GM12801 (cell line): ENCODE measurements around the gene NUDT14.

Experiments
- TF ChIP-seq, protein P1 (sequence below): IDR thresholded peaks from one replicate; pipeline ENCODE4 v1.5.1; 2011; ENCODE audit warnings: control low read depth; ENCODE audit not compliant: insufficient read length; ENCODE audit errors: extremely low read depth

Gene NUDT14

DNA sequence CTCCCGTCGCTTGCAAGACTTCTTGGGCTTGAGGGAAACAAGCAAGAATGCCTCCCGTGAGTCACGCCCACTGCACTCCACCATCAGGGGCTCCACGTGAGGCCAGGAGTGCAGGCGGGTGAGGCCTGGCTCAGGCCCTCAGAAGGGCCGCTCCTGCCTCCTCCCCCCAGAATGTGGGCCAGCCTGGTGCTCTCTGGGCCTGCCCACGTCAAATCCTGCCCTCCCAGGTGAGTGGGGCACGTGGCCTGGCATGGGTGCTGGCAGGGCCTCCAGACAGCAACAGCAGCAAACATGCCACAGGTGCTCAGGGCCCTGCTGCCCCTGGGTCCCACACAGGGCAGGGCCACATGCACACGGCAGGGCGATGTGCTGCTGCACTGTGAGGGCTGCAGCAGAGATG lies 36.7 kb upstream of the NUDT14 start:
- TF ChIP-seq, protein P1, sequence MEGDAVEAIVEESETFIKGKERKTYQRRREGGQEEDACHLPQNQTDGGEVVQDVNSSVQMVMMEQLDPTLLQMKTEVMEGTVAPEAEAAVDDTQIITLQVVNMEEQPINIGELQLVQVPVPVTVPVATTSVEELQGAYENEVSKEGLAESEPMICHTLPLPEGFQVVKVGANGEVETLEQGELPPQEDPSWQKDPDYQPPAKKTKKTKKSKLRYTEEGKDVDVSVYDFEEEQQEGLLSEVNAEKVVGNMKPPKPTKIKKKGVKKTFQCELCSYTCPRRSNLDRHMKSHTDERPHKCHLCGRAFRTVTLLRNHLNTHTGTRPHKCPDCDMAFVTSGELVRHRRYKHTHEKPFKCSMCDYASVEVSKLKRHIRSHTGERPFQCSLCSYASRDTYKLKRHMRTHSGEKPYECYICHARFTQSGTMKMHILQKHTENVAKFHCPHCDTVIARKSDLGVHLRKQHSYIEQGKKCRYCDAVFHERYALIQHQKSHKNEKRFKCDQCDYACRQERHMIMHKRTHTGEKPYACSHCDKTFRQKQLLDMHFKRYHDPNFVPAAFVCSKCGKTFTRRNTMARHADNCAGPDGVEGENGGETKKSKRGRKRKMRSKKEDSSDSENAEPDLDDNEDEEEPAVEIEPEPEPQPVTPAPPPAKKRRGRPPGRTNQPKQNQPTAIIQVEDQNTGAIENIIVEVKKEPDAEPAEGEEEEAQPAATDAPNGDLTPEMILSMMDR: no peak

DNA sequence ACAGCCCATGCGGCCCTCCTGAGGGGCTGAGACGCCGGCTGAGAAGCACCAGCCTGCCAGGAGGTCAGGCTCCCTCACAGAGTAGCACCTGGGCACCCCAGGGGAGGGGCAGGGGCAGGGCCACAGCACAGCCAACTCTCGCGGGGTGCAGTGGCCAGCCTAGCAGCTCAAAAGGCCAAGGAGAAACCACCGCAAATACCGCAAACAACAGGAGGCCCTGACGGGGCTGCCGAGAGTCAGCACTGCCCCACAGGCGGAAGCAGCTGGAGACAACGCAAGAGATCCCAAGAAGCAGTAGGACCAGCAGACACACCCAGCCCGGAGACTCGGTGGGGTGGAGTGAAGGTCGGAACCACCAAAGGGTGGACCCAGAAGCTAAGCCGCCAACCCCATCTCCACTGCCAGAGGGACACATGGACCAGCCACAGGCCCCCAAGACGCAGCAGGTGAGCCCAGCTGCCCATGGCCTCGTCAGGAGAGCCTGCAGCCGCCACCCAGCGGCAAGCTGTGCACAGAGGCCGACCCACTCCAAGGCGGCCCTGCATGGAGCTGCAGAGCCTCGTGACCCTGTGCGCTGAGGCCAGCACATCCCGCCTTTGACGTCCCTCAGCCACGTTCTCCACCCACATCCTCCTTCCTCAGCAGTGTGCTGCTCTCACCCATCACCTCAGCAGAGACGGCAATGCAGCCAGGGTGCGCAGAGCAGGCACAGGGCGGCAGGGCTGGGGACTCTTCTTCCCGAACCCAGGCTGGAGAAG lies 35.6 kb upstream of the NUDT14 start:
- TF ChIP-seq, protein P1: no peak

DNA sequence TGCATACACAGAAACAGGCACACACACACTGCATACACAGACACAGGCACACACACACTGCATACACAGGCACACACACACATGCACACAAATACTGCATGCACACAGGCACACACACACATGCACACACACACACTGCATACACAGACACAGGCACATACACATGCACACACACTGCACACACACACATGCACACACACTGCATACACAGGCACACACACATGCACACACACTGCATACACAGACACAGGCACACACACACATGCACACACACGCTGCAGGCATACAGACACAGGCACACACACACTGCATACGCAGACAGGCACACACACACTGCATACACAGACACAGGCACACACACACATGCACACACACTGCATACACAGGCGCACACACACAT lies 34.5 kb upstream of the NUDT14 start:
- TF ChIP-seq, protein P1: no peak

DNA sequence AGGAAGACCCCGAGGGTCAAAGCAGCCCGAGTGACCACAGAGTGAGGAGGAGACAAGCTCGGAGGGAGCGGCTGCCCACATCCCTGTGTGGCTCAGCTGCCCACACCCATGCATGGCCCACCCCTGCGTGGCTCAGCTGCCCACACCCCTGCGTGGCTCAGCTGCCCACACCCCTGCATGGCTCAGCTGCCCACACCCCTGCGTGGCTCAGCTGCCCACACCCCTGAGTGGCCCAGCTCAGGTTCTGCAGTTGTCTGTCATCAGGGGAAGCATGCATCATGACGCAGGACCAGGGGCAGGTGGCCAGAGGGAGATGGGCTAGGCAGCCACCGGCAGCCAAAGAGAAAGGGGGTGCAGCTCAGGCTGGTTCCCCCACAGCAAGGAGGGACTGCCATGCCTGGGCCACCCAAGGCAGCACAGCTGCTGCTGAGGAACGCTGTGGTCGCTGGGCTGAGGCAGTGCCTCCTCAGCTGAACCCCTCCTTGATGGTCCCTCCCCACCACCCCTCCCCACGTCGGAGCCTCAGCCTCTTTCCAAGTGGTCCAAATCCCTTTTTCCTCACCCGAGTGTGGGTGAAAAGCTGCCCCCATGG lies 33.3 kb upstream of the NUDT14 start:
- TF ChIP-seq, protein P1: no peak

DNA sequence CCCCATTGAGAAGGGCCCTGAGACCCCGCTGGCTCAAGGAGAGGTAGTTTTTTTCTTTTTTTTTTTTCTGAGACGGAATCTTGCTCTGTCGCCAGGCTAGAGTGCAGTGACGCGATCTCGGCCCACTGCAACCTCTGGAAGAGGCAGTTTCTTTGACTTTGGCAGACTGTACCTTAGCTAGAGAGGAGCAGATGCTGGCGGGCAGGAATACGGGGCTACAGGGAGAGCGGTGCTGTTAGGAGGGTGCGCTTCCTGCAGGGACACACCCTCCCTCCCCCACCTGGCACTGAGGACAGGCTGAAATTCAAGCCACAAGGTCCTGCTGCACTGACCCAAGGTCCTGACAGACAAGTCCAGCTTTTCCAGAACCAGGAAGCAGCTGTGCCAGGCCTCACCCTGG lies 32.2 kb upstream of the NUDT14 start:
- TF ChIP-seq, protein P1: no peak

DNA sequence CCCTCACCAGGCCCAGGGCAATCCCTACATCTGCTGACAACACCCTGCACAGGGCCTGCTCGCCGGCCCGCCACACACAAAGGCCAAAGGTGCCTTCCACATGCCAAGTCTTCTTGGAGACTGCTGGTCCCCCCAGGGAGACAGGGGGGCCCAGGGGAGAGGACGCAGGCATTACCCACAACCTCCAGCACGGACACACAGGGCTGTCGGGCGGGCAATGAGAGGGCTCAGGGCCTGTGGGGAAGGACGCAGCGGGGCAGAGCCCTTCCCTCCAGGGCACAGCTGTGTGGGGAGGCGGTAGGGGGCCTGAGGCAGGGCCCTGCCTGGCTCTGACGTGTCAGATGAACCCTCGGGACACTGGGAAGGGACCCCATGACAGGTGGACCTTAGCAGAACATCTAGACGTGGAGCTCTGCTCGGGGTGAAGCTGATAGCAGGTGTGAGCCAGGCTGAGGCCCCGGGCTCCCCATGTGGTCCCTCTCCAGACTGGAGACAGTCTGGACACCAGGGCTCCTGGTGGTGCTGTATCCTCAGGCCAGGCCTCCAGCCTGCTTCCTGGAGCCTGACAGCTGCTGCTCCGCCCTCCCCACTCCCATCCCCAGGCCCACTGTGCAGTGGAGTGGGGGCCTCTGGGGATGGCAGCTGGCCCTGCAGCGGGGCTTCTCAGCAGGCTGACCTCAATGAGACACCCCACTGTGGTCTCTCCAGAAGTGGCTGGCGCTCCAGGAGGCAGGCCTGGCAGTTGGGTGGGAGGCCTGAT lies 31.6 kb upstream of the NUDT14 start:
- TF ChIP-seq, protein P1: no peak

DNA sequence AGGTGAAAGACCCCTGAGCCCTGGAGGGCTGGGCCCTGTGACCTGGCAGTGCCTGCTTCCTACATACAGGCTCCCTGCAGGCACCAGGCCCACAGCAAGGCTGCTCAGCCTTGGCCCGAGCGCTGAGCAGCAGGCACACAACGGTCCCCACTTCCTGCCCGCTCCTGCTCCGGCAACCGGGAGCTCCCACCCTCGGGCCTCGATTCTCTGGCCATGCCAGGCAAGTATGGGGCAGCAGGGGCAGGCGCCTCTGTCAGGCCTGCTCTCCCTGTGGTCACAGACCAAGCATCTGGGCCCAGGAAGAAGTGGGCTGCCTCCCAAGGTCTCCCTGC lies 30.6 kb upstream of the NUDT14 start:
- TF ChIP-seq, protein P1: no peak
